Effector CD4-positive, alpha-beta T cell (primary cell): ENCODE data around the gene SUGCT.

Experiments
- DNase-seq: peaks from one replicate; pipeline ENCODE4 v3.0.0-alpha.2; 2020

The SUGCT gene

DNA sequence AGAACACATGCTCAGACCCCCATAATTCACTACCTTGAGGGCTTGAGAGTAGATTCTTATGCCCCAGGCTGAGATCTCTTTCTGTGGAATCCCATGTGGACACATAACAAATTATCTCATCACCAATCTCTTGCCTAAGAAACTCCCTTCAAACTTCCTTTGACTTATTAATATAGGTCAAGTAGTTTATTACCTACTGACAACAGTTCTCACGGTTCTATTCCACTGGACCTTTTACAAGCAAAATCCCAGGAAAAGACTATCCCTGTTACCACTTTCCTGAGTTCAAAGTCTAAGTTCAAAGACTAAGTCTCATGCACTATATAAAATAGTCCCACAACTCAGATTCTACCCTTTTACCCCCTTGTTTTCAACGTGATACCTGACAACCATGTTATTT lies 754.7 kb downstream of the SUGCT start:
- no peak for DNase-seq

- no peak for DNase-seq
Observed at GRCh38 chr7:40890088-40890692, 755.4 kb downstream of the SUGCT start.

DNA sequence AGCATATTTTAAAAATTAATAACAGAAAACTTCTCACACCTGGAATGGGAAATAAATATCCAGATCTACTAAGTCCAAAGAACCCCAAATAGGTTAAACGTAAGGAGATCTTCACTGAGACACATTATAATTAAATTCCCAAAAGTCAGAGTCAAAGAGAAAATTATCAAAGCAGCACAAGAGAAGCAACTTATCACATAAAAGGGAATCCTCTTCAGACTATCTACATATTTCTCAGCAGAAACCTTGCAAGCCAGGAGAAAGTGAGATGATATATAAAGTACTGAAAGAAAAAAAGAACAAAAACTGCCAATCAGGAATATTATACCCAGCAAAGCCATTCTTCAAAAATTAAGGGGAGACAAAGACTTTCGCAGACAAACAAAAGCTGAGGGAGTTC lies 756.4 kb downstream of the SUGCT start:
- DNase-seq, result no peak

- DNase-seq, result no peak
Observed at GRCh38 chr7:40899151-40899550, 764.3 kb downstream of the SUGCT start.

DNA sequence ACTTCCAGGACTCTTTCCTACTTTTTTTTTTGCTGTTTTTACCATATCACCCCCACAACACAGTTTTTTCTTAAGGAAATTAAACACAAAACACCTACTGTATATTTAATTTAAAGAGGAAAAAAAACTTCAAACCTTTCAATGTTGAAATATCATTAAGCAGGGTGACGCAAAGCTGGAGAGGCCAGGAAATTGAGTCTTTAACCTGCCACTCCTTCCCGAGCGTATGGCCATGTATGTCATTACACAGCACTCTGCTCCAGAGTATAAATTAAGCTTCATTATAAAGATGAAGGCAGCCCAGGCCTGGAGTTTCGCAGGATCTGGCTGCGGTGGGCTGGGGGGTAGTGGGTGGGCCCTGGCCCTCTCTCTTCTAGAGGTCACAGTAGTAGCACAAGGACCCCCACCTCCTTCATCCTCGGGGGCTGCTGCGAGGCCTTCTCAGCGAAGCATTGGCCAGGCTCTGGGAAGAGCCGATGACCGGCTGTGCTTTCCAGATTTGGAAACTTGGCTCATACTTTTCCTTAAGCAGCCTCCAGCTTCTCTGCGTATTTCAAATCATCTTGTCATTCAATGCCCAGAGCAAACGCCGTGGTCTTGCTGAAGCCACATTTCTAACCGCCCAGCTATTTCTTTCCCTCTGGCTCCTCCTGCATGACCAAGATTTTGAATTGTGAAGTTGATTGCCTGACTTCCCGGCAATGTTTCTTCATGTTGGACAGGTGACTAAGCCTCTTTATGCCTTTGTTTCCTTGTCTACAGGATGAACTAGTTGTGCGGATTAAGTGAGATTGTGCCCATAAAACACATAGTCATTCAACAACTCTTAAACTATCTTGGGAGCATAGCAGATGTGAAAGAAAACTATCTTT lies 765.1 kb downstream of the SUGCT start:
- DNase-seq, result no peak

DNA sequence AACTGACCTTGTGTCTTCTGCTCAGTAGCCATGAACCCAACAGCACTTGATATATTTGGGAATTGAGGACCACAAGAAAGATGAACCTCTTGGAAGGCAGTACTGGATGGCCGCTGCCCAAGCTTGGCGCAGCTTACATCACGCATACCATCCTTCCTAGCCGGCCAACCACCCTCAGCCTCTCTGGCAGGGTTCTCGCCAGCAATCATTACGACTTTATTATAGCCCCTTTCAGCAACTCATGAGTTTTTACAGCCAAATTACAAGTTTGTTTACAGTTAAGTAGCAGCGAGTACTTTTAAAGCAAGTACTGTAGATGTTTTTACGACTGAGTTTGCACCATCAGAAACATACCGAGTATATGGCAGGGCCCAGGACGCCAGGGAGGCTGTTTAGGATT lies 769.1 kb downstream of the SUGCT start:
- DNase-seq, result no peak

DNA sequence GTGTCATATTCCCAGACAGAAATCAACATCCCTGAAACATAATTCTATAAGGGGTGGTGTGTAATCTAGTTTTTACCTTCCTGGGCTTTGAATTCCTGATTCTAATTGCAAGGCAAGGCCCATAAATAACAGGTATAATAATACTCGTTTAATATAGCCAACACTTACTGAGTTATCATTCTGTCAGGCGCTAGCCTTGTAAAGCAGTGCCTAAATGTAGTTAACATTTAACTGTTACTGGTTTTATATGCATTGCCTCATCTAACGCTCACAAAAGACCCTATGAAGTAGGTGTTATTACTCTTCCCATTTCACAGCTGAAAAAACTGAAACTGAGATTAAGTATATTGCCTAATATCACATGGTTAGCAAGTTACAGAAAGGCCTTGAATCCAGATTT lies 772.5 kb downstream of the SUGCT start:
- no peak for DNase-seq

DNA sequence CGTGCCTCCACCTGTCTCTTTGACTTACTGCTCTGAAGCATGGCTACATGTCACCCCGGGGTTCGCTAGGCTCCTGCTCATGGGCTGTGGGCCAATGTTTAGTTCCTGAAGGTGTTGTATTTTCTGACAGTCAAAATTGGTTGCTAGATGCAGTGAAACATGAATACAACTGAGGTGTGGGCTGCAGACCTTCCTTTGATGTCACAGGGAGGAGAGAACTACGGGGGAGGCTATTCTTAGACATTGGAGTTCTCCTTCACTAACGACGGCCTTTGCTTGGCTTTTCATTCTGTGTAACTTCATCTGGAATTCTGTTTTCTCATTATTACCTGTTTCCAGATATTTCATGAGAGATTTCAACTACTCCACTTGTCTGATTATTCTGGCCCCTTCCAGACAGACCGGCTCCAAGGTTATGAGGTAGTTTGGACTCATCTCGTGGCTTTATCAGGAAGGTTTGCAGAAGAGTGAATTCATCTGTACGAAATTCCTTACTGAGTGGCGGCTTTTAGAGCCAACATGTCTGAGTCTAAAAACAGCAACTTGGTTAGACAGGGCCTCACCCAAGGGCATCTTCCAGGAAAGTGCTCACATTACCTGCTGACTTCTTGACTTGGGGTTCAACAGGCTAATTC lies 774.7 kb downstream of the SUGCT start:
- DNase-seq, result no peak
